GM21360 (cell line): ENCODE data around the gene ADAMTS9.

ENCODE experiments used
- ATAC-seq: cut with Tn5 transposase; IDR thresholded peaks from one replicate; pipeline ENCODE4 v1.9.1; 2021; ENCODE audit warnings: mild to moderate bottlenecking, moderate library complexity; ENCODE audit not compliant: unreplicated experiment

ADAMTS9 gene, protein sequence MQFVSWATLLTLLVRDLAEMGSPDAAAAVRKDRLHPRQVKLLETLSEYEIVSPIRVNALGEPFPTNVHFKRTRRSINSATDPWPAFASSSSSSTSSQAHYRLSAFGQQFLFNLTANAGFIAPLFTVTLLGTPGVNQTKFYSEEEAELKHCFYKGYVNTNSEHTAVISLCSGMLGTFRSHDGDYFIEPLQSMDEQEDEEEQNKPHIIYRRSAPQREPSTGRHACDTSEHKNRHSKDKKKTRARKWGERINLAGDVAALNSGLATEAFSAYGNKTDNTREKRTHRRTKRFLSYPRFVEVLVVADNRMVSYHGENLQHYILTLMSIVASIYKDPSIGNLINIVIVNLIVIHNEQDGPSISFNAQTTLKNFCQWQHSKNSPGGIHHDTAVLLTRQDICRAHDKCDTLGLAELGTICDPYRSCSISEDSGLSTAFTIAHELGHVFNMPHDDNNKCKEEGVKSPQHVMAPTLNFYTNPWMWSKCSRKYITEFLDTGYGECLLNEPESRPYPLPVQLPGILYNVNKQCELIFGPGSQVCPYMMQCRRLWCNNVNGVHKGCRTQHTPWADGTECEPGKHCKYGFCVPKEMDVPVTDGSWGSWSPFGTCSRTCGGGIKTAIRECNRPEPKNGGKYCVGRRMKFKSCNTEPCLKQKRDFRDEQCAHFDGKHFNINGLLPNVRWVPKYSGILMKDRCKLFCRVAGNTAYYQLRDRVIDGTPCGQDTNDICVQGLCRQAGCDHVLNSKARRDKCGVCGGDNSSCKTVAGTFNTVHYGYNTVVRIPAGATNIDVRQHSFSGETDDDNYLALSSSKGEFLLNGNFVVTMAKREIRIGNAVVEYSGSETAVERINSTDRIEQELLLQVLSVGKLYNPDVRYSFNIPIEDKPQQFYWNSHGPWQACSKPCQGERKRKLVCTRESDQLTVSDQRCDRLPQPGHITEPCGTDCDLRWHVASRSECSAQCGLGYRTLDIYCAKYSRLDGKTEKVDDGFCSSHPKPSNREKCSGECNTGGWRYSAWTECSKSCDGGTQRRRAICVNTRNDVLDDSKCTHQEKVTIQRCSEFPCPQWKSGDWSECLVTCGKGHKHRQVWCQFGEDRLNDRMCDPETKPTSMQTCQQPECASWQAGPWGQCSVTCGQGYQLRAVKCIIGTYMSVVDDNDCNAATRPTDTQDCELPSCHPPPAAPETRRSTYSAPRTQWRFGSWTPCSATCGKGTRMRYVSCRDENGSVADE (N-terminal part only)

DNA sequence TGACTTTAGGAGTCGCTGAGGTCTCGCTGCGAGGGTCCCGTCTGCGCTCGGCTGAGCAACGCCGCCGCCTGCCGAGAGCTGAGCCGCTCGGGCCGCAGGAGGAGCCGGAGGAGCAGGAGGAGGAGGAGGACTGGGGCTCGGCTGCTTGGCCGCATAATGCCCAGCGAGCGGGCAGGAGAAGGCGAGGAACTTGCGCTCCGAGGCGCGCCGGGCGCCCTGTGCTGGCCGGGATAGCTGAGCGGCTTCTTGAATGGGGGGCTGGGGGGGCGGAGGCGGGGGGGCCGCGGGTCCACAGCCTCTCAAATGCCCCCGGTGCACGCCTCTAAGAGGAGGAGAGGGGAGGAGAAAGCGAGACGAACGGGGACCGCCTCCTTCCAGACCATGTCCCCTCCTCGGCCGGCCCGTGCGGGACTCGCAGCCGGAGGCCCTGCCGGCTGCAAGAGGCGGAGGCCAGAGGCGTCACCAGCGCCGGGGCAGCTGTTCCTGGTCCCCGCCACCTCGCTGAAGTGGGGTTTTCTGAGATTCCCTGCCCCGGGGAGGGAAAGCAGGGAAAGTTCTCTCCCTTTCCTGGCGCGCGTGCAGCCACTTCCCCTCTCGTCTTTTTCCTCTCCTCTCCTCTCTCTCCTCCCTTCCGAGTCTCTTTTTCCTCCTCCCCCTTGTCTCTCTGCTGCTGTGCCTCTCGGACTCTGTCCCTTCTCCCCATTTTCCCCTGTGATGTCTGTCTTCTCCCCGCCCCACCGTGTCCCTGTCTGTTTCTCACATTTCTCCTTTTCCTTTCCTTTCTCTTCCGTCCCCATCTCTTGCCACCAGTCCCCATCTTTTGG lies at the start of gene ADAMTS9:
Gene ADAMTS9, minus strand, starts transcription at position 220 of the 824 bp plus-strand sequence. CDS start 343 bp downstream, outside the sequence.
- ATAC-seq = no peak

DNA sequence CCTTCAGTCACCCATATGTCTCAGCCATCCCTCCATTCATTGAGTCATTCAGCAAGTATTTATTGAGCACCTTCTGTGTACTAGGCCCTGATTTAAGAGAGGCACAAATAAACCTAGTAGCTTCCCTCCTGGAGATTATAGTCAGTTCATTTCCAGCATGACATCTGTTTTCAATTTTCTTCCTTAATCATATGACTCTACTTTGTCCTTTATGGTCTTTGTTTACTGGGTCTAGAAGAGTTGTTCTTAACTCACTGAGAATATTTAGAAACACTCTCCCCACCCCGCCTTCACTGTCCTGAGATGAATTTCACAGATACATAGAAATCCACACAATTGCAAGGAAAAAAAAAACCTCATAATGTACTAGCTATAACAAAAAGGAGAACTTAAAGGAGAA lies 44.8 kb upstream of the ADAMTS9 start:
- ATAC-seq = no peak

DNA sequence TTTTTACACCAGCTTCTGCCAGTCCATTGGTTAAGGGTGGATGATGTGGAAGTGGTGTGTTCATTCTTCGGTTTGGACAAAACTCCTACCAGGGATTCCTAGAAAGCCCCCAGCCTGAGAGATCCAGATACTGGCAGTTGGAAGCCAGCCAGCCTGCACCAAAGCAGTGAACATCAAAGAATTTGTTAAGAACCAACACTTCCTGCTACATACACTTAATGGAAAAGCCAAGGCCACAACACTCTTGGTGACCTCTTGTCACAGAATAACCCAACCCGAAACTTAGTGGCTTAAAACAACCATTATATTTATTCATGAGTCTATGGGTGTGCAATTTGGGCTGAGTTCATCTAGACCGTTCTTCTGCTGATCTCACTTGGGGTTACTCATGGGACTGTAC lies 42.9 kb upstream of the ADAMTS9 start:
- ATAC-seq = no peak

DNA sequence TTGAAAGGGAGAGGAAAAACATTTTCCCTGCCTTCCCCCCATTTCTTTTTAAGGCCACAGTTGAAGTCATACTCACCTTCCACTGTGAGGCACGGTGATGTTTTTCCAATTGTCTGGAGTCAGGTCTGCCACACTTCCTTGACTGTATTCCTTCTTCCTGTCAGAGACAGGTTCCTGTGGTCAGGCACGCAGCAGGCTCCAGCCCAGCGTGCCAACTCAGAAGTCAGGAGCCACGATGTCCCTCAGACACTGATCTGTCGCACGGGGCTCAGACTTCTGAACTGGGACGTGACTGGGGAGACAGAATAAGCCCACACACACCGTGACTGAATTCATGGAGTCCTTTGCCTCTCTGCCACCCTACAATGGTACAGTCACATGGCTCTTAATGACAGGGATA lies 41.2 kb upstream of the ADAMTS9 start:
- no peak for ATAC-seq

DNA sequence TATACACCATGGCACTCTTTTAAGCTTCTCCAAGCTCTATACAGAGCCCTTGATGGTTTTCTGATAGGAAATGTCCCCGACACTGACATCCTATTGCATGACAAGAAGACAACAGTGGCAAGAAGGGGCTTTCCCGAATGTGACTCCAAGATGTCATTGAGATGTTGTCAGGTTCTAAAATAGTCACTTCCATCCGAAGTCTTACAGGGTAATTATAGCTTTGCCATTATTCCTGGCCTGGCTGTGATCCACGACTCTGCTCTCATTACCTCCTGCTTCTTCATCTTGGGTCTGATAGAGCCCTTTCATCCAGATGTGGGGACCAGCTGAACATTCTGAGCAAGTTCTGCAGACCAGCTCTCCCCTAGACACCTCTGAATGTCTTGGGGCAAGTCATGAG lies 40.6 kb upstream of the ADAMTS9 start:
- ATAC-seq = no peak

DNA sequence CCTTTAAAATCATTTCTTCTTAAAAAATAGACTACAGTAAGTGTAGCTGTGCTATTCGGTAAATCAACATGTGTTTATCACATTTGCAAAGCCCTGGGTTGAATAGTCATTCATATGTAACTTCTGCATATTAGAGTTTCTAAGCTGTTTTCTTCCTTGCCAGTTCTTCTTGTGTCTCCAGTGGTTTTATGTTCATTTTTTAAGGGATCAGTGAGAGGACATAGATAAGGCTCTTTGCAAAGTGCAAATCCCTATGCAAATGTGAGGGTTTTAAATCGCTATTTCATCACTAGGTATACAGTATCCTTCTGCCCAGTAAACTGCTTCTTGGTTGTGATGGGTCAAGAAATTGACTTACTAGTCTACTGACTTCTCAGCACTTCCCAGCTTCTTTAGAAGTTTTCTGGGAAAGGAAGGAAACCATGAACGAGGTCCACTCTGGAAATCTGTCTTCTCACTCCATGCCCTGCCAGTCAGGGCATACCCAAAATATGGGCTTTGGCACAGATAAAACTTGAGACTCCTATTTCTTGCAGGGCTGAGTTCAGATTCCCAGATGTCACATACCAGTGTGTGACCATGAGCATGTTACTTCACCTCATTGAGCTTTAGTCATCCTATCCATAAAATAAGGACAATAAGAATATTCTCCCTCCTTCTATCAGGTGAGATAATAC lies 38.8 kb upstream of the ADAMTS9 start:
- ATAC-seq = no peak

DNA sequence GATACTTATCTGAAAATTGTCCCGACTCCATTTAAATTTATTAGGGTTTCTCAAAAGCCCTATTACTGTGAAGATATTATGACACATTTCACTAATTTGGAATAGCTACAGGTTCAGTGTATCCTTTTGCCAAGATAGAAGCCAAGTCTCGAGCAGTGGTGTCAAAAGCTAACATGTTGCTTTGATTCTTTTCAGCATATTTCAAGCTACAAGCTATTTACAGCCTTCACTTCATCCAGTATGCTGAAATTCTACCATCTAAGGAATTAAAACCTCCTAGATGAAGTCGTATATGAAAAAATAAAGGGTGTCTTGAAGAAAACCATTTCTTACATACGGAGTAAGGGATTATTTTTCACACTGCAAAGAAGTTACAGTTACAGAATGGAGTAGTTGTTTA lies 31.2 kb upstream of the ADAMTS9 start:
- ATAC-seq = no peak

DNA sequence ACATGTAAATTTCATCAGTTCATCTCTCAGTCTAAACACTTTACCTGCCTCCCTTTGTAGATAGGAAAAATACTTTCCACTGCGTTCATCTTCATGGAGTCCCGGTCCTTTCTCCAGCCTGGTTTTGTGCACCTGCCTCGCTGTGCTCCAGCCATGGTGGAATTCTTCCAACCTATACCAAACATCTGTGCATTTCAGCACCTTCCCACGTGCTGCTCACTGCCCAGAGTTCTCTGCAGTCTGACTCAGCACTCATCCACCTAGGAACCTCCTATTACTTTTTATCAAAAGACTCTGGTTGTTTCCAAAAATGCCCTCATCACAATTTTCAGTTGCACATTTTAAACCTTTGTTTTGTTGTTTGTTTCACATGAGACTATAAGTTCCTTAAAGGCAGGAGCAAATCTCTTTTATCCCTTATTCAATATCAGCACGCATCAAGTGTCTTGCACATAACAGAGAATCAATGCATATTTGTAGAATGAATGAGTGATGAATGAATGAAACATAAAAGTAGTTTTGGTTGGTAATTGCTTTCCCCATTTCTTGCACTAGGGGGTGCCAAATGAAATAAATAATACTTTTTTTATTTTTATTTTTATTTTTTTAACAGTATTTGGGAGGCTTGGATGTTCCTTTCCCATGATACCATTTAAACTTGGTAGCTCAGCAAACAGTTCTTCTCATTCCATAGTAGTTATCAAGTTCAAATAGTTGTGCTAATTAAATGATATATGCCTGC lies 30.2 kb upstream of the ADAMTS9 start:
- ATAC-seq = no peak

DNA sequence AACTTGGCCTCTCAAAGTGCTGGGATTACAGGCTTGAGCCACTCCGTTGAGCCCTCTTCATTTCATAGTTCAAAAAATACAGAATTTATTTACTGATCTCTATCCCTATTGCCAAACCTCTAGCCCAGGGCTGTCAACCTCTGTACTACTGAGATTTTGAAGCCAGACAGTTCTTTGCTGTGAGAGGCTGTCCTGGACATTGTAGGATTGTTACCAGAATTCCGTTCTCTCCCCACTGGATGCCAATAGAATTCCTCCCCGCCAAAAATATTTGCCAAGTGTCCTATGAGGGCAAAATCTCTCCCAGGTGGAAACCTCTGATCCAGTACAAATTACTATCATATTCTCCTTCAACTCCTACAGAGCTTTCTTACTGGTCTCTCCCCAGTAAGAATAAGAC lies 29.6 kb upstream of the ADAMTS9 start:
- ATAC-seq = no peak

DNA sequence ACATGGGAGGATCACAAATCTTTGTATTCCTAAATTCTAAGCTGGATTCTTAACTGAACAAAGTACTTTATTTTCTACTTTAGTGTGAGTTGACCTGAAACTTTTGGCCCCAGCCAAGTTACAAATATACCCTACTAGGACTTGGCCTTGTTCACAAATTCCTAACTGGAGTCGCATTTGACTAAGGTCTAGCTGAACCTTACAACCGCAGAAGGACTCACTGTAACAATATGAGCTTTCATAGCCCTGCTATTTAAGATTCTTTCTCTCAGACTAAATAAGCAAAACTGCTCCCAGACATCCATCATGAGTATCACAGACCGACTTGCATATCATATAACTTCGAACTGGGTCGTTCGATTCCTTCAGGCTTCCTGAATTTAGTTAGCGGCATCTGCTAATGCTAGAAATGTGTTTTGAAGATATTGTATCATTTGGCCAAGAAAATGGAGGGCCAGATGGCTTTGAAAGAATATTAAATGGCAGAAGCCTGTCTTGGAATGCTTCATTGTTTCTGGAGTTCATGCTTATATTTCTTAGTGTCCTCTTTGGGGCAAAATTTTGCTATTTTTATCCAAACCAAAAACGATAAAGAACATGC lies 28.4 kb upstream of the ADAMTS9 start:
- ATAC-seq = no peak

DNA sequence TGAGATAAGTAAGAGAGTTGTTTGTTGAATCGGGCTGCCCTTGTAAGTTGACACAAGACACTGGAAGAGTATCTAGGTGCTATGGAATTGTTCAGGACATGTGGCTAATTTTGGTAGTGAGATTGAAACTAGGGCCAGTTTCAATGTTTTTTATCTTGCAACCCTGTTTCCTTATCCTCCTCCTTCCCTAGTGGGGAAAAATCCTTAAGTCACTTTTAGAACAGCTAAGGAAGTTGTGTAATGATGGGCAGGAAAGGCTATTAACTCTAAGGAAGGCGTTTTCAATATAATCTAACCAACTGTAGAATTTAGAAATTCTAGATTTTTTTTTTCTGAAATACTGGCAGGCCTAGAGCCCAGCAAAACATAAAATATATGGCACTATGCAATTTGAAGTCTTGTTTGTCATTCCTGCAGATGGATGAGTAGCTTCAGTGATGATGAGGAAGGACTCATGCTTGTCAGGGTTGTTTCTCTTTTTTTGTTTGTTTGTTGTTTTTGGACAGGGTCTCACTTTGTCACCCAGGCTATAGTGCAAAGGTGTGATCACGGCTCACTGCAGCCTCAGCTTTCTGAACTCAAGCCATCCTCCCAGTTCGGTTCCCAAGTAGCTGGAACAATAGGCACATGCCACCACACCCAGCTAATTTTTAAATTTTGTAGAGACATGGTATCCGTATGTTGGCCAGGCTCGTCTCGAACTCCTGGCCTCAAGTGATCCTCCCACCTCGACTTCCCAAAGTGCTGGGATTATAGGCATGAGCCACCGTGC lies 27.6 kb upstream of the ADAMTS9 start:
- ATAC-seq = no peak

DNA sequence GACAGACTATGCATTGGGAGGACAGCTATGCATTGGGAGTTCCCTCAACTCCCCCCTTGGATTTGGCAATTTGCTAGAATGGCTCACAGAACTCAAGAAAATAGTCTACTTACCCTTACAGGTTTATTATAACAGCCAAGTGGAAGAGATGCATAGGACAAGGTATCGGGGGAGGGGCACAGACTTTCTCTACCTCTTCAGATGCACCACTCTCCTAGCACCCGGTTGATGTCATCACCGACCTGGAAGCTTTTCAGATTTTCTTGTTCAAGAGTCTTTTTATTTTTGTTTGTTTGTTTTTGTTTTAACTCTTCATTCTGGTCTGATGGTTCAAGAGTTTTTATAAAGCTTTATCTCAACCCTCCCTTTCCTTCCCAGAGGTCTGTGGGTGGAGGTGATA lies 20.7 kb upstream of the ADAMTS9 start:
- ATAC-seq = no peak

DNA sequence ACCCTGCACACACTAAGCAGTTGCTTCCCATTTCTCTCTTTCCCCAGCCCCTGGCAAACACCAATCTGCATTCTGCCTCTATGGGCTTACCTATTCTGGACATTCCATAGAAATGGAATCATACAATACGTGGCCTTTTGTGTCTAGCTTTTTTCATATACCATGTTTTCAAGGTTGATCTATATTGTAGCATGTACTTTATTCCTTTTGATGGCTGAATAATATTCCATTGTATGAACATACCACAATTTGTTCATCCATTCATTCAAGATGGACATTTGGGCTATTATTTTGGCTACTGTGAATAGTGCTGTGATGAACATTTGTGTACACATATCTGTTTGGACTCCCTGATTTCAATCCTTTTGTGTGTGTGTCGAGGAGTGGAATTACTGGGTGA lies 18.1 kb upstream of the ADAMTS9 start:
- ATAC-seq = no peak

DNA sequence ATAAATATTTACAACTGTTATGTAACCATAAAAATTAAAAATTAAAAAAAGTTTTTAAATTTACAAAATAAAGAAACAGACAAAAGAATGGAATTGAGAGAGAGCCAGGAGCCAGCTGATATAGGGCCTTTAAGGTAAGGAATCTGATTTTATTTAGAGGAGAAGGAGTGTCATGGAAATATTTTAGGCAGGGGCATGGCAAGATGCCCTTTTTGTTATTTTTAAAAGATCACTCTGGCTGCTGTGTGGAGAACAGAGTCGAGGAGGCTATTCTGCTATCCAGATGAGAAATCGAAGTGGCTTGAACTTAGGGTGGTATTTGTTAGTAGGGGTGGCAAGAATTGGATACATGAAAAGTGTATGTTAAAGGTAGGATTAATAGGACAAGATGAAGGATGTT lies 9.1 kb upstream of the ADAMTS9 start:
- no peak for ATAC-seq

DNA sequence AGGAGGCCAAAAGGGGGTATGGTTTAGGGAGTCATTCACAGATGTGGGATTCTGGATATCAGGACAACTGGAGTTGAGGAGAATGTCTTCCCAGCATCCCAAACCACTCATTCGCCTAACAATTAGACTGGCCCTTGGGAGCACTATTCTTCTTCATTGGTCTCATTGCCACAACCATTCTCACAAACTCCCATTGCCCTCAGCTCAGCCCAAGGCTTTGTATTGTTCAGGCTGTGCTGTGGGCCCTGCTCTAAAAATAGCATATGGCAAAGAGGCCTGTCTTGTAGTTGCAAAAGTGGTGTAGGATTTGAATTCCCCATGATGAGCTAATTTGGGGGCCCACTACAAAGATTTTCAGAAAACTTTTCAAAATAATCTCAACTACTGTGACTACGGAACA lies 6.3 kb upstream of the ADAMTS9 start:
- ATAC-seq = no peak

DNA sequence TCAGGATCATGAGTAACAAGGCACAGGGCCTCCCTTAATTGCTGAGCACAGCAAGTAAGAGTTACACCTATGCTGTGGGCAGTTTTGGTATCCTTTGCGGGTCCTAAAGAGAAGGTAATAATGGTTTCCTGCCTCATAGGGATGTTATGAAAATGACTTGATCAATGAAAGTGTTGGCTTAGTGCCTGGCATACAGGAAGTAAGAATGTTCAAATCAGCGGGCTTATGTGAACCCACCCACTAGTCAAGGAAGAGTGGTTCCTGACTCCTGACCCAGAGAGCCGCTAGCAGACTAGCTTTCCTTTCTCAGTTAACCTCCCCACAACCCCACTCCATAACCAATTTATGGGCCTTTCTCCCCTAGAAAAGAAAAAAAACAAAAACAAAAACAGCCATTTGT lies 5.2 kb upstream of the ADAMTS9 start:
- ATAC-seq = no peak

DNA sequence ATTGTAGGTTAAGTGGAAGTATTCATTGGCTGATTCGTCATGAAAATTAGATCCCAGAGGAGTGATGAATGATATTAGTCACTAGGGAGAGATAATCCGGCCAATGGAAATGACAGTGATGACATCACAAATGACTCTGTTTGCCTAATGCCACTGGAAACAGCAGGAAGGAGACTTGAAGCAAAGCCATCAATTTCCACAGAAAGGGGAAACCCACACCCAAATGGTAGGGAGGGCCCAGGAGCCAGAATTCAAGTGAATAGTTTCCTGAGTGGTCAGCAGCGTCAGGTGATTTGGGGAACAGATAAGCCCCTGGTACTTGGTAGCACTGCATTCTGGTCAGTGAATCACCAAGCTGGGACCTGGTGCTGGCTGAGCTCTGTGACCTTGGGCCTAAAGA lies 3.3 kb upstream of the ADAMTS9 start:
- ATAC-seq = no peak
